ENCODE results near the gene KISS1.
A peak's percentile ranks its signal among the peaks of the same experiment; 100 is the strongest.

- peak; percentile 12 for TF ChIP-seq CTCF (IDR thresholded peaks at IDR 0.05; ENCODE audit: poor library complexity, severe bottlenecking)
- no peak for TF ChIP-seq MXI1 (conservative IDR thresholded peaks at IDR 0.05; ENCODE audit: poor library complexity, severe bottlenecking)
- no peak for TF ChIP-seq SMC3 (conservative IDR thresholded peaks at IDR 0.05; ENCODE audit: poor library complexity)
- TF ChIP-seq EZH2 (IDR thresholded peaks at IDR 0.05; ENCODE audit: borderline replicate concordance, insufficient read depth, low read length, poor library complexity, severe bottlenecking): no peak
- no peak for TF ChIP-seq TAF1 (IDR thresholded peaks at IDR 0.05; ENCODE audit: low read depth)
- TF ChIP-seq POLR2AphosphoS5 (IDR thresholded peaks at IDR 0.05): no peak
- no peak for TF ChIP-seq EP300 (conservative IDR thresholded peaks at IDR 0.05; ENCODE audit: poor library complexity, severe bottlenecking)
- no peak for TF ChIP-seq REST (IDR thresholded peaks at IDR 0.05; ENCODE audit: borderline replicate concordance)
- TF ChIP-seq RAD21 (conservative IDR thresholded peaks at IDR 0.05): no peak
Measured at GRCh38 chr1:204206121-204206520, 9.8 kb upstream of the KISS1 start.

All from neural cell (in vitro differentiated cells).